Natural killer cell (primary cell): Measurements from ENCODE around the gene TTC38. TPM values are rescaled to one million over a fixed set of nuclear protein-coding genes. Genes with fewer than 3 reads are reported as not detected.
A peak's percentile ranks its signal among the peaks of the same experiment; 100 is the strongest.

Experiments
- ATAC-seq, 3 donors: fragments of 150-1000 bp in 2 of 3; fragments of 200-7000 bp in 1 of 3; cut with Tn5 transposase; 1 replicate in 1 of 3; 2 replicates in 2 of 3; pipeline ENCODE4 v1.10.0; 2021; ENCODE audit warnings: mild to moderate bottlenecking in 2 of 3, moderate library complexity in 2 of 3
- DNase-seq, 2 donors: peaks; one replicate each; pipeline versions ENCODE4 v3.0.0 to v3.0.0-alpha.2; 2013 to 2021; ENCODE audit warnings: mixed read lengths in 1 of 2
- H3K27ac ChIP-seq: one replicate; pipeline ENCODE4 v1.5.1; 2013; ENCODE audit warnings: mild to moderate bottlenecking, low read length
- H3K27me3 ChIP-seq: one replicate; pipeline ENCODE4 v1.6.1; 2013; ENCODE audit warnings: low read length; ENCODE audit not compliant: control insufficient read depth, insufficient read depth
- H3K36me3 ChIP-seq: one replicate; pipeline ENCODE4 v1.6.1; 2013; ENCODE audit warnings: low read length; ENCODE audit not compliant: control insufficient read depth, insufficient read depth
- H3K4me1 ChIP-seq: one replicate; pipeline ENCODE4 v1.6.1; 2013; ENCODE audit warnings: low read length; ENCODE audit not compliant: control insufficient read depth, insufficient read depth
- H3K4me3 ChIP-seq: one replicate; pipeline ENCODE4 v1.5.1; 2013; ENCODE audit warnings: low read length
- H3K9me3 ChIP-seq: one replicate; pipeline ENCODE4 v1.6.1; 2013; ENCODE audit warnings: low read length; ENCODE audit not compliant: control insufficient read depth, insufficient read depth
- H3K27ac Mint-ChIP-seq, 2 donors: one replicate each; pipeline ENCODE4 v1.8.0; 2022; ENCODE audit warnings: mild to moderate bottlenecking in 2 of 2, mixed read lengths in 2 of 2, moderate library complexity in 1 of 2
- H3K27me3 Mint-ChIP-seq, 2 donors: one replicate each; pipeline ENCODE4 v1.8.0; 2022; ENCODE audit warnings: low read depth in 2 of 2, mixed read lengths in 2 of 2
- H3K36me3 Mint-ChIP-seq: one replicate; pipeline ENCODE4 v1.8.0; 2022; ENCODE audit warnings: mixed read lengths
- H3K4me1 Mint-ChIP-seq, 2 donors: one replicate each; pipeline ENCODE4 v1.8.0; 2022; ENCODE audit warnings: mixed read lengths in 2 of 2
- H3K4me3 Mint-ChIP-seq: one replicate; pipeline ENCODE4 v1.8.0; 2022; ENCODE audit warnings: mild to moderate bottlenecking, moderate library complexity, mixed read lengths
- H3K9me3 Mint-ChIP-seq, 2 donors: one replicate each; pipeline ENCODE4 v1.8.0; 2022; ENCODE audit warnings: mixed read lengths in 2 of 2
- CTCF ChIP-seq: fragments of 200-600 bp; IDR thresholded peaks from one replicate; pipeline ENCODE4 v1.8.0; 2022; ENCODE audit warnings: antibody characterized with exemption
- WGBS: methylation state at CpG from one replicate; pipeline ENCODE4 v1.1.7; 2013; ENCODE audit warnings: missing lambda C conversion rate; ENCODE audit not compliant: insufficient coverage; 5-methylcytosine and 5-hydroxymethylcytosine counted together
- intact Hi-C: fragments of 100-400 bp; cut with micrococcal nuclease; formaldehyde crosslinking; loops from one replicate; pipeline ENCODE4 v1.14.2; 2022
- total RNA-seq, 4 donors: library from RNA; stranded (reverse); fragments of 120-200 nt in 1 of 4; gene quantifications; one replicate each; pipeline versions ENCODE4 v1.2.3 to v1.2.4, GENCODE V29; 2013 to 2022

The TTC38 gene
- total RNA-seq, 3 donors from 2014 or later (not counting 1 experiment from before 2014, with no cell fraction given), result 251 to 313 (median 312) TPM

DNA sequence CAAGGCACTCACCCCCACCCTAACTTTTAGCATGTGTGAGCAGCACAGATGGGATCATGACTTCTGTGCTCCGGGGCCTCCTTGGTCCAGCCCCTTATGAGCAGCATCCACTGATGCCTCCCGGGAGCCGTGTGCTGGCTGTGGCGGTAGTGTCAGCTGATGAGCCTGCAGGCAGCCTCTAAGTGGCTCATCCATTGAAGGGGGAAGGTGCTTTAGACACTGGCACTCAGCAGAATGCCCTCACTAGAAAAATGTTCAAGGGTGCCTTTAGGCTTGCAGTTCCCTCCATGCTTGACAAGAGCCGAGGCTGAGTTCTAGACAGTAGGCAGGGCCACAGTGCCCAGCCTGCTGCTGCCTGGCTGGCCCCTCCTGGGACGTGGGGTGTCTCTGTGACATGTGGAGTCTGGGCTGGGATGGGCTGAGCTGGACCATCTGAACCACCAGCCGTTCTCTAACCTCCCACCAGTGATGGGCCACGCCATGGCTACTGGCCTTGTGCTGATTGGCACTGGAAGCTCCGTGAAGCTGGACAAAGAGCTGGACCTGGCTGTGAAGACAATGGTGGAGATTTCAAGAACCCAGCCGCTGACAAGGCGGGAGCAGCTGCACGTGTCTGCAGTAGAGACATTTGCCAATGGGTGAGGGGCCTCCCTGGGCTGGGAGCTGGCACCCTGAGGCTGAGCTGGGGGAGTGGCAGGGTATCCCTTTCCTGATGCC, 5.8 kb downstream of the TTC38 start:
- peaks cover 44% of the 10 kb centered on the region for H3K4me1 ChIP-seq
- H3K9me3 Mint-ChIP-seq, result no peaks in the 10 kb centered on the region
- 95% methylated on average over 12 of the region's 12 CpGs for WGBS
- H3K27me3 ChIP-seq, result no peaks in the 10 kb centered on the region
- no peaks in the 10 kb centered on the region for H3K9me3 ChIP-seq
- ATAC-seq, result no peak
- H3K27ac Mint-ChIP-seq, result peak overlapping the region; percentile 24 to 29
- peaks cover 48 to 50% of the 10 kb centered on the region in 2 donors for H3K4me1 Mint-ChIP-seq
- TF ChIP-seq CTCF, result no peak
- H3K4me3 ChIP-seq, result no peak overlapping the region
- intact Hi-C loops, result no loop called here
- no peak overlapping the region for H3K27ac ChIP-seq
- H3K27me3 Mint-ChIP-seq, result no peaks in the 10 kb centered on the region
- H3K36me3 Mint-ChIP-seq, result no peaks in the 10 kb centered on the region
- H3K4me3 Mint-ChIP-seq, result no peak overlapping the region
- peaks cover 57% of the 10 kb centered on the region for H3K36me3 ChIP-seq
- no peak for DNase-seq

DNA sequence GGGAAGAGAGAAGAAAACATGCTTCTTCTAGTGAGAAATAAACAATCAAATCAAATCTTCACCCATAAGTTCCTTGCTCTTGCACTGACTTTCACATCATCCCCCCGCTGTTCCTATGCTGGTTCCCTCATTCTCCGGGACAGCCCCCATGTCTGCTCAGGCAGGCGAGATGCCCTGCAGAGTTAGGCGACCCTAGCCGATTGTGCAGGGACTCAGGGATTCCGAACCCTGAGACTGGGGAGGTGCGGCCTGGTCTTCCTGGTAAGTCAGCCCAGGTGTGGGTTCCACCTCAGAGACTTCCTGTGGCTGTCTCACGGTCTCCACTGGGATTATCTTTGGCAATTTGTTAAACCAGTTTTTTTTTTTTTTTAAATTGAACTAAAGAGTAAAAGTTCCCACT, 6.6 kb downstream of the TTC38 start:
- peaks cover 46 to 47% of the 10 kb centered on the region in 2 donors for H3K4me1 Mint-ChIP-seq
- ATAC-seq (no peak), DNase-seq (no peak)
- H3K36me3 Mint-ChIP-seq, result no peaks in the 10 kb centered on the region
- H3K27ac Mint-ChIP-seq, result no peak overlapping the region
- Histone ChIP-seq H3K4me1 (peaks cover 44% of the 10 kb centered on the region), H3K4me3 (no peak overlapping the region), H3K27ac (no peak overlapping the region), H3K36me3 (peaks cover 62% of the 10 kb centered on the region), H3K9me3 (no peaks in the 10 kb centered on the region), H3K27me3 (no peaks in the 10 kb centered on the region)
- no peak for TF ChIP-seq CTCF
- H3K4me3 Mint-ChIP-seq, result no peak overlapping the region
- intact Hi-C loops, result no loop called here
- 94% methylated on average over 8 of the region's 8 CpGs for WGBS
- H3K27me3 Mint-ChIP-seq, result no peaks in the 10 kb centered on the region
- H3K9me3 Mint-ChIP-seq, result no peaks in the 10 kb centered on the region

DNA sequence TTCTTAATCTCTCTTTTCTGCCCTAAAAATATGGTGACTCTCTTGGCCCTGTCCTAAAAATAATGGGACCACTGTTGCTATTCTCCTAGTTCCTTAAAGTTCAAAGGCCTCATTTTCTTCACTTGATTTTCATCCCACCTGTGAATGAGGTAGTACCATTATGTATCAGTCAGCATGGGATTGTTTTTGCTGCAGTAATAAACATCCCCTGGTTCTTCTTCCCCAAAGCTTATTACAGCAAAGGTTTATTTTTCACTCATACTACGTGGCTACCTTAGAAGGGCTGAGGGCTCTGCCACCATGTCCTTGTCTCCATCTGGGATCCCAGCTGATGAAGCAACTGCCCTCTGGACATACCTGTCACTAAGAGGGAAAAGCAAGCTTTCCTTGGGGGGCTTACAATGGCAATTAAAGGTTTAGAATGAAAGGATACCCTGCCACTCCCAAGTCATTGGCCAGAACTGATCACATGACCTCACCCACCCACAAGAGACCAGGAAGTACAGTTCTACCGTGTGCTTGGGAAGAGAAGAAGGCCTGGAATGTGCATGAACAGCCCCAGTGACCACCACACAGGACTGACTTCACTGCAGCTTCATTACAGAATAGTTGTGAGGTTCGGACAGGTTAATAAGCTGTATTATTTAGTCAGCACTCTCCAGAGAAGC, 7.8 kb downstream of the TTC38 start:
- no peaks in the 10 kb centered on the region for H3K9me3 ChIP-seq
- H3K4me1 Mint-ChIP-seq, result peaks cover 46 to 49% of the 10 kb centered on the region in 2 donors
- no peak for TF ChIP-seq CTCF
- no peak for DNase-seq
- no peak for ATAC-seq
- no peaks in the 10 kb centered on the region for H3K36me3 Mint-ChIP-seq
- no peaks in the 10 kb centered on the region for H3K27me3 Mint-ChIP-seq
- no peak overlapping the region for H3K4me3 ChIP-seq
- peaks cover 69% of the 10 kb centered on the region for H3K36me3 ChIP-seq
- intact Hi-C loops, result loop anchor here (2.0 kb wide), 1 partner anchor 15 kb away; no protein-coding TSS in a partner anchor
- H3K27me3 ChIP-seq, result no peaks in the 10 kb centered on the region
- H3K4me1 ChIP-seq, result peaks cover 47% of the 10 kb centered on the region
- H3K27ac Mint-ChIP-seq, result peak overlapping the region; percentile 86
- no peaks in the 10 kb centered on the region for H3K9me3 Mint-ChIP-seq
- peak overlapping the region; percentile 72 for H3K4me3 Mint-ChIP-seq
- H3K27ac ChIP-seq, result peak overlapping the region; percentile 4
- 77% methylated on average over 3 of the region's 3 CpGs for WGBS
